ENCODE data around the gene DNAJC10. TPM values are rescaled to one million over a fixed set of nuclear protein-coding genes. Genes with fewer than 3 reads are reported as not detected.
A peak's percentile ranks its signal among the peaks of the same experiment; 100 is the strongest.
"Not testable (repeated sequence)": the region's sequence is repeated elsewhere in the genome, so short reads cannot be mapped to it uniquely, and the experiment has no call there.

Gene DNAJC10
- total and polyA plus RNA-seq, 9 donors = 45.1 to 79.7 (median 62.6) TPM

GRCh38 chr2:182741620-182742019, 25.6 kb downstream of the DNAJC10 start:
- H3K9me3 ChIP-seq (replicated peaks; ENCODE audit: control insufficient read depth, low read depth, low read length) = no peaks in the 10 kb centered on the region
- no peak overlapping the region for H3K4me3 ChIP-seq (ENCODE audit: low read length)
- no CpG with 5 or more reads among the region's 2 CpGs for WGBS (ENCODE audit: insufficient coverage)
- no peaks in the 10 kb centered on the region for H3K4me1 ChIP-seq (ENCODE audit: control insufficient read depth, insufficient read depth, low read length)
- H3K36me3 ChIP-seq (ENCODE audit: control insufficient read depth, insufficient read depth, low read length) = peaks cover 24% of the 10 kb centered on the region
- H3K27me3 ChIP-seq (ENCODE audit: control insufficient read depth, insufficient read depth, low read length) = no peaks in the 10 kb centered on the region
- H3K27ac ChIP-seq (ENCODE audit: low read length) = no peak overlapping the region
- no peak for DNase-seq

DNA sequence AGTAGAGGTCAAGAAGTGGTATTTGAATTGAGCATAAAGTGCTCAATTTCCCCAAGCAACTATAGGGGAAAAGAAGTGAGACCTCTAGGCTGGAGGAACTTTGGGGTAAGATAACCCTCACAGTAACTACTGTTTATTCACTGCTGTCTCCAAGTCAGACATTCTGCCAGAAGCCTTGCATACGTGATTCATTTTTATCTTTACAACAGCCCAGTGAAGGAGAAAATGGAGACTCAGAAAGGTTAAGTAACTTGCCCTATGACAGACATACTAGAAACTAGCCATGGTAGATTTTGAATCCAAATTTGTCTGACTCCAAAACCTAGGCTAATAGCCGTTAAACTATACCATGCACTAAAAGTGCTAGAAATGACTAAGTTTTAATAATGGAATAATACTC, 28.4 kb downstream of the DNAJC10 start:
- Histone ChIP-seq H3K4me1 (ENCODE audit: control insufficient read depth, insufficient read depth, low read length) (no peaks in the 10 kb centered on the region), H3K4me3 (ENCODE audit: low read length) (no peak overlapping the region), H3K36me3 (ENCODE audit: control insufficient read depth, insufficient read depth, low read length) (peaks cover 21% of the 10 kb centered on the region), H3K27ac (ENCODE audit: low read length) (no peak overlapping the region), H3K27me3 (ENCODE audit: control insufficient read depth, insufficient read depth, low read length) (no peaks in the 10 kb centered on the region), H3K9me3 (replicated peaks; ENCODE audit: control insufficient read depth, low read depth, low read length) (no peaks in the 10 kb centered on the region)
- no peak for DNase-seq
- WGBS (ENCODE audit: insufficient coverage) = no CpG with 5 or more reads among the region's 2 CpGs

GRCh38 chr2:182745061-182745460, 29.0 kb downstream of the DNAJC10 start:
- H3K4me3 ChIP-seq (ENCODE audit: low read length) = no peak overlapping the region
- H3K27ac ChIP-seq (ENCODE audit: low read length) = no peak overlapping the region
- H3K9me3 ChIP-seq (replicated peaks; ENCODE audit: control insufficient read depth, low read depth, low read length) = no peaks in the 10 kb centered on the region
- H3K27me3 ChIP-seq (ENCODE audit: control insufficient read depth, insufficient read depth, low read length) = no peaks in the 10 kb centered on the region
- no peak for DNase-seq
- peaks cover 26% of the 10 kb centered on the region for H3K36me3 ChIP-seq (ENCODE audit: control insufficient read depth, insufficient read depth, low read length)
- H3K4me1 ChIP-seq (ENCODE audit: control insufficient read depth, insufficient read depth, low read length) = no peaks in the 10 kb centered on the region
- WGBS (ENCODE audit: insufficient coverage) = no CpG with 5 or more reads among the region's 2 CpGs

GRCh38 chr2:182745894-182746293, 29.8 kb downstream of the DNAJC10 start:
- not testable (repeated sequence) for H3K9me3 ChIP-seq (replicated peaks; ENCODE audit: control insufficient read depth, low read depth, low read length); DNase-seq; H3K27ac ChIP-seq (ENCODE audit: low read length); H3K4me3 ChIP-seq (ENCODE audit: low read length); H3K27me3 ChIP-seq (ENCODE audit: control insufficient read depth, insufficient read depth, low read length); H3K4me1 ChIP-seq (ENCODE audit: control insufficient read depth, insufficient read depth, low read length)
- H3K36me3 ChIP-seq (ENCODE audit: control insufficient read depth, insufficient read depth, low read length) = peaks cover 26% of the 10 kb centered on the region
- WGBS (ENCODE audit: insufficient coverage) = no CpG with 5 or more reads among the region's 3 CpGs

- Histone ChIP-seq H3K4me1 (ENCODE audit: control insufficient read depth, insufficient read depth, low read length) (no peaks in the 10 kb centered on the region), H3K36me3 (ENCODE audit: control insufficient read depth, insufficient read depth, low read length) (peaks cover 20% of the 10 kb centered on the region), H3K27ac (ENCODE audit: low read length) (no peak overlapping the region), H3K27me3 (ENCODE audit: control insufficient read depth, insufficient read depth, low read length) (no peaks in the 10 kb centered on the region), H3K9me3 (replicated peaks; ENCODE audit: control insufficient read depth, low read depth, low read length) (no peaks in the 10 kb centered on the region), H3K4me3 (ENCODE audit: low read length) (no peak overlapping the region)
- no peak for DNase-seq
These were observed 38.2 kb downstream of the DNAJC10 start for GRCh38 chr2:182754231-182754630.

DNA sequence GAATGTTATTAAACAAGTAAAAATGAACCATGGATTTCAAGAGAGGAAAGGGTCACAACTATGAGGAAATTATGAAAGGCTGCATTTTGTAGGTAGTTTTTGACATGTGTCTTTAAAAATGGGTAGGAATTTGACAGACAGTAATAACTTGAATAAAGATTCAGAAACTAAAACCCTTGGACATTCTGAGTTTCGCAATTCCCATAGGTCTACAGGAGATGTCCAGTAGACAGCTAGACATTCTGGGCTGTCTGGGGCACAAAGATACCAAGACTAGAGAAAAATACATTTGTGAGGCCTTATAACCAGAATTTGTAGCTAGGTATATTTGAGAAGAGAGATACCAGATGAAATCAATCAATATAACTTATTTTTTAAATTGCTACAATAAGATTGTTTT, 42.3 kb downstream of the DNAJC10 start:
- no peak for DNase-seq
- H3K27me3 ChIP-seq (ENCODE audit: control insufficient read depth, insufficient read depth, low read length) = no peaks in the 10 kb centered on the region
- no peak overlapping the region for H3K27ac ChIP-seq (ENCODE audit: low read length)
- no peaks in the 10 kb centered on the region for H3K9me3 ChIP-seq (replicated peaks; ENCODE audit: control insufficient read depth, low read depth, low read length)
- WGBS (ENCODE audit: insufficient coverage) = no CpG with 5 or more reads among the region's 1 CpG
- no peak overlapping the region for H3K4me3 ChIP-seq (ENCODE audit: low read length)
- peaks cover 28% of the 10 kb centered on the region for H3K36me3 ChIP-seq (ENCODE audit: control insufficient read depth, insufficient read depth, low read length)
- no peaks in the 10 kb centered on the region for H3K4me1 ChIP-seq (ENCODE audit: control insufficient read depth, insufficient read depth, low read length)

DNA sequence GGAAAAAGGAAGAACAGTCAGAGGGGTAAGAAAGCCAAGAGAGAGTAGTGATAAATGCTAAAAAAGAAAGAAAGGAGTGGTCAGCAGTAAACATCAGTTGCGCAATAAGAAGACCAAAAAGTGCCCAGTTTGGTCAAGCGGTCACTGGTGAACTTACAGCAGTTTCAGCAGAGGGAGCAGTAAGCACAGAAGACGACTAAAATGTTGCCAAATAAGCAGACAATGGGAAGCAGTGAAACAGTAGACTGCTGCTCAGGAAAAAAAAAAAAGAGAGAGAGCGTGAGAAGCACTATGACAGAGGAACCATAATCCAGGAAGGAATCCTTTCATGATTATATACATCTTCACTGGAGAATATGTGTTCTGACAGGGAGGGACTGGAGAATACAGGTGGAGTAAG, 45.8 kb downstream of the DNAJC10 start:
- no peak overlapping the region for H3K27ac ChIP-seq (ENCODE audit: low read length)
- 50% methylated on average over 2 of the region's 4 CpGs for WGBS (ENCODE audit: insufficient coverage)
- H3K9me3 ChIP-seq (replicated peaks; ENCODE audit: control insufficient read depth, low read depth, low read length) = no peaks in the 10 kb centered on the region
- no peaks in the 10 kb centered on the region for H3K4me1 ChIP-seq (ENCODE audit: control insufficient read depth, insufficient read depth, low read length)
- DNase-seq = peak; percentile 34
- H3K27me3 ChIP-seq (ENCODE audit: control insufficient read depth, insufficient read depth, low read length) = no peaks in the 10 kb centered on the region
- H3K36me3 ChIP-seq (ENCODE audit: control insufficient read depth, insufficient read depth, low read length) = peaks cover 37% of the 10 kb centered on the region
- H3K4me3 ChIP-seq (ENCODE audit: low read length) = no peak overlapping the region

DNA sequence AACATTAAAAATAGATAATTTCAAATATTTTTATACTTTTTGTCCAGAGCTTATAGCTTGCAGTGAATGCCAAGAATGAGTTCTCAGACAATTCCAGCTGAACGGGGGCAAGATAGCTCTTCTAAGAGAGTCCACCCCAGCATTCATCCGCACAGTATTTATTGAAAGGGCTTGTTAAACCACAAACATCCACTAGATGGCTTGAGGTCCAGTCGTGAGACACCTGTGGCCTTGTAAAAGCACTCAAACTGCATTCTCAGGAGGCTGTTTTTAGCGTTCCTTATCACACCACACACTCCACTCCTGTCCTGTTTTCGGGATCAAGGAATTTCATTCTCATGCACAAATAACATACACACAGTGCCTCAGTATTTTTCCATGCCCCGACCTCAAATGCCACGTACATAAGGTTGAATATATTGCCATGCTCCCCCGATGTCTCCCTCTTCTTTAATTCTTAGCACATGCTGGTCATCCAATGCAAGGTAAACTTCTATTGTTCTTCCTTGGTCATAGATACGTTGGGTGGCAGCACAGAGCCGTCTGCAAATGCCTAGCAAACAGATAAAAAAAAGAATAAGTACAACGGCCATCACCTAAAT, 47.4 kb downstream of the DNAJC10 start:
- WGBS (ENCODE audit: insufficient coverage) = 45% methylated on average over 8 of the region's 11 CpGs
- no peaks in the 10 kb centered on the region for H3K9me3 ChIP-seq (replicated peaks; ENCODE audit: control insufficient read depth, low read depth, low read length)
- H3K27ac ChIP-seq (ENCODE audit: low read length) = no peak overlapping the region
- H3K36me3 ChIP-seq (ENCODE audit: control insufficient read depth, insufficient read depth, low read length) = peaks cover 38% of the 10 kb centered on the region
- no peaks in the 10 kb centered on the region for H3K4me1 ChIP-seq (ENCODE audit: control insufficient read depth, insufficient read depth, low read length)
- H3K4me3 ChIP-seq (ENCODE audit: low read length) = no peak overlapping the region
- no peaks in the 10 kb centered on the region for H3K27me3 ChIP-seq (ENCODE audit: control insufficient read depth, insufficient read depth, low read length)
- peak; percentile 18 for DNase-seq

- no peak for DNase-seq
- no peaks in the 10 kb centered on the region for H3K27me3 ChIP-seq (ENCODE audit: control insufficient read depth, insufficient read depth, low read length)
- H3K36me3 ChIP-seq (ENCODE audit: control insufficient read depth, insufficient read depth, low read length) = peaks cover 29% of the 10 kb centered on the region
- no peak overlapping the region for H3K27ac ChIP-seq (ENCODE audit: low read length)
- WGBS (ENCODE audit: insufficient coverage) = no CpG with 5 or more reads among the region's 6 CpGs
- H3K4me1 ChIP-seq (ENCODE audit: control insufficient read depth, insufficient read depth, low read length) = no peaks in the 10 kb centered on the region
- H3K9me3 ChIP-seq (replicated peaks; ENCODE audit: control insufficient read depth, low read depth, low read length) = no peaks in the 10 kb centered on the region
- H3K4me3 ChIP-seq (ENCODE audit: low read length) = no peak overlapping the region
These were observed 50.6 kb downstream of the DNAJC10 start for GRCh38 chr2:182766626-182767025.

DNA sequence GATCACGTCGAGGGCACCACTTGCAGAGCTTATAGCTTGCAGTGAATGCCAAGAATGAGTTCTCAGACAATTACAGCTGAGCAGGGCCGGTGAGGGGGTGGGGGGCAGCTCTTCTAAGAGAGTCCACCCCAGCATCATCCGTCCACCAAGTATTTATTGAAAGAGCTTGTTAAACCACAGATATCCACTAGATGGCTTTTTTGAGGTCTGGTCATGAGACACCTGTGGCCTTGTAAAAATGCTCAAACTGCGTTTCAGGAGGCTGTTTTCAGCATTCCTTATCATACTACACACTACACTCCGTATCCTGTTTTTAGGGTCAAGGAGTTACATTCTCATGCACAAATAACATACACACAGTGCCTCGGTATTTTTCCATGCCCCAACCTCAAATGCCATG, 51.5 kb downstream of the DNAJC10 start:
- H3K4me1 ChIP-seq (ENCODE audit: control insufficient read depth, insufficient read depth, low read length) = no peaks in the 10 kb centered on the region
- no peak overlapping the region for H3K27ac ChIP-seq (ENCODE audit: low read length)
- no peaks in the 10 kb centered on the region for H3K27me3 ChIP-seq (ENCODE audit: control insufficient read depth, insufficient read depth, low read length)
- H3K4me3 ChIP-seq (ENCODE audit: low read length) = no peak overlapping the region
- H3K36me3 ChIP-seq (ENCODE audit: control insufficient read depth, insufficient read depth, low read length) = peaks cover 23% of the 10 kb centered on the region
- WGBS (ENCODE audit: insufficient coverage) = 51% methylated on average over 2 of the region's 7 CpGs
- H3K9me3 ChIP-seq (replicated peaks; ENCODE audit: control insufficient read depth, low read depth, low read length) = peaks cover 2% of the 10 kb centered on the region
- peak; percentile 7 for DNase-seq

GRCh38 chr2:182768950-182769349, 52.9 kb downstream of the DNAJC10 start:
- no CpG with 5 or more reads among the region's 2 CpGs for WGBS (ENCODE audit: insufficient coverage)
- not testable (repeated sequence) for H3K4me3 ChIP-seq (ENCODE audit: low read length); H3K9me3 ChIP-seq (replicated peaks; ENCODE audit: control insufficient read depth, low read depth, low read length); DNase-seq; H3K27me3 ChIP-seq (ENCODE audit: control insufficient read depth, insufficient read depth, low read length); H3K4me1 ChIP-seq (ENCODE audit: control insufficient read depth, insufficient read depth, low read length); H3K27ac ChIP-seq (ENCODE audit: low read length)
- peaks cover 19% of the 10 kb centered on the region for H3K36me3 ChIP-seq (ENCODE audit: control insufficient read depth, insufficient read depth, low read length)

Data from muscle of leg (tissue), 11 donors.